Suppressor macrophage treated with lipopolysaccharide for 1 hour (primary cell): ENCODE data around the gene NPEPPS.
"Not testable (repeated sequence)": the region's sequence is repeated elsewhere in the genome, so short reads cannot be mapped to it uniquely, and the experiment has no call there.

ENCODE experiments used
- DNase-seq, 3 donors: peaks; one replicate each; pipeline ENCODE4 v3.0.0-alpha.2; 2020 to 2022

Gene NPEPPS

GRCh38 chr17:47530557-47531232 lies at the start of gene NPEPPS:
NPEPPS (plus strand) TSS chr17:47531108; CDS start chr17:47531301, 193 bp downstream.
- peak; percentile 76 to 92 (median 83) for DNase-seq

GRCh38 chr17:47491841-47492212 lies 39.1 kb upstream of the NPEPPS start:
- DNase-seq: not testable (repeated sequence)

GRCh38 chr17:47499074-47499473 lies 31.8 kb upstream of the NPEPPS start:
- DNase-seq: not testable (repeated sequence)

- not testable (repeated sequence) for DNase-seq
Observed at GRCh38 chr17:47499494-47499893, 31.4 kb upstream of the NPEPPS start.

GRCh38 chr17:47500620-47501019 lies 30.3 kb upstream of the NPEPPS start:
- DNase-seq: peak; percentile 28 to 42 (median 29)

- DNase-seq: not testable (repeated sequence)
Observed at GRCh38 chr17:47502122-47502731, 28.7 kb upstream of the NPEPPS start.

GRCh38 chr17:47502776-47503455 lies 28.0 kb upstream of the NPEPPS start:
- peak in 2 of 3 donors; percentile 15 to 23 for DNase-seq

- DNase-seq: peak; percentile 36 to 53 (median 42)
Observed at GRCh38 chr17:47511701-47512146, 19.2 kb upstream of the NPEPPS start.

GRCh38 chr17:47513301-47513700 lies 17.6 kb upstream of the NPEPPS start:
- not testable (repeated sequence) for DNase-seq

GRCh38 chr17:47518880-47519279 lies 12.0 kb upstream of the NPEPPS start:
- peak in 1 of 3 donors; percentile 11 for DNase-seq

GRCh38 chr17:47519365-47519764 lies 11.5 kb upstream of the NPEPPS start:
- DNase-seq: not testable (repeated sequence)

- DNase-seq: not testable (repeated sequence)
Observed at GRCh38 chr17:47520279-47520678, 10.6 kb upstream of the NPEPPS start.

- DNase-seq: not testable (repeated sequence)
Observed at GRCh38 chr17:47521434-47521833, 9.5 kb upstream of the NPEPPS start.

GRCh38 chr17:47522341-47522740 lies 8.6 kb upstream of the NPEPPS start:
- DNase-seq: not testable (repeated sequence)

GRCh38 chr17:47531233-47531820 lies 419 bp downstream of the NPEPPS start:
- DNase-seq: peak in 2 of 3 donors; percentile 10 to 38

GRCh38 chr17:47539085-47539484 lies 8.2 kb downstream of the NPEPPS start:
- not testable (repeated sequence) for DNase-seq

GRCh38 chr17:47541676-47542075 lies 10.8 kb downstream of the NPEPPS start:
- not testable (repeated sequence) for DNase-seq

GRCh38 chr17:47544327-47544726 lies 13.4 kb downstream of the NPEPPS start:
- DNase-seq: not testable (repeated sequence)

GRCh38 chr17:47554733-47555132 lies 23.8 kb downstream of the NPEPPS start:
- not testable (repeated sequence) for DNase-seq

GRCh38 chr17:47556108-47556507 lies 25.2 kb downstream of the NPEPPS start:
- not testable (repeated sequence) for DNase-seq

- DNase-seq: not testable (repeated sequence)
Observed at GRCh38 chr17:47560517-47561043, 29.7 kb downstream of the NPEPPS start.

GRCh38 chr17:47561698-47562405 lies 30.9 kb downstream of the NPEPPS start:
- DNase-seq: not testable (repeated sequence)
